ENCODE results near the gene CCSAP. TPM values are rescaled to one million over a fixed set of nuclear protein-coding genes. Genes with fewer than 3 reads are reported as not detected.
"Not testable (repeated sequence)": the region's sequence is repeated elsewhere in the genome, so short reads cannot be mapped to it uniquely, and the experiment has no call there.

CCSAP gene
- total RNA-seq, 2 donors from 2014 or later, result 9.3 to 10.9 TPM

DNA sequence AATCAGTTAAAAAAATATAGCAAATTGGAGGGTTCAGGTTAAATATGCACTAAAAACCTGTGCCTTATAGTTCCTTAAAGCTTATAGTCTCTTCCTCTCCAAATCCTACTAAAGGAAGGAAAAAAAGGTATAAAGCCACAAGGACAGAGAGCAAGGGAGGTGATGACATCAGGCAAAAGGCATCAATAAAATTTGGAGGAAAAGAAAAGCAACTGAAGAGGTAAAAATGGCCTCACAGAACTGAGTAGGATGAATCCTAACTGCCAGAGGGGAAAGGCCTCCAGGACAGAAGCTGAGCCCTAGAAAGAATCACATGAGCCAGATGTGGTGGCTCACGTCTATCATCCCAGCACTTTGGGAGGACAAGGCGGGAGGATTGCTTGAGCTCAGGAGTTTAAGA lies 8.1 kb downstream of the CCSAP start:
- Mint-ChIP-seq H3K27ac (no peak overlapping the region), H3K27me3 (ENCODE audit: insufficient read depth) (no peaks in the 10 kb centered on the region), H3K4me3 (no peak overlapping the region), H3K36me3 (ENCODE audit: low read depth) (peaks cover 19% of the 10 kb centered on the region), H3K9me3 (peaks cover 9% of the 10 kb centered on the region), H3K4me1 (peaks cover 7% of the 10 kb centered on the region)
- peaks cover 5% of the 10 kb centered on the region for H3K36me3 ChIP-seq (ENCODE audit: control insufficient read depth, insufficient read depth, low read length)
- peaks cover 5% of the 10 kb centered on the region for H3K9me3 ChIP-seq (ENCODE audit: control insufficient read depth, low read length)
- H3K4me3 ChIP-seq (ENCODE audit: low read length), result no peak overlapping the region
- no peaks in the 10 kb centered on the region for H3K27me3 ChIP-seq (ENCODE audit: control insufficient read depth, insufficient read depth, low read length, poor library complexity, severe bottlenecking)
- WGBS, 2 experiments (ENCODE audit: insufficient coverage in 1 of 2, insufficient read length in 1 of 2), result 98 to 100% methylated on average over 2 of the region's 2 CpGs
- H3K27ac ChIP-seq (ENCODE audit: low read depth, low read length), result no peak overlapping the region
- H3K9ac ChIP-seq (ENCODE audit: extremely low read depth, low read length, poor library complexity, severe bottlenecking), result no peak overlapping the region
- no peaks in the 10 kb centered on the region for H3K4me1 ChIP-seq (ENCODE audit: control insufficient read depth, insufficient read depth, low read length)
- TF ChIP-seq, protein P1, sequence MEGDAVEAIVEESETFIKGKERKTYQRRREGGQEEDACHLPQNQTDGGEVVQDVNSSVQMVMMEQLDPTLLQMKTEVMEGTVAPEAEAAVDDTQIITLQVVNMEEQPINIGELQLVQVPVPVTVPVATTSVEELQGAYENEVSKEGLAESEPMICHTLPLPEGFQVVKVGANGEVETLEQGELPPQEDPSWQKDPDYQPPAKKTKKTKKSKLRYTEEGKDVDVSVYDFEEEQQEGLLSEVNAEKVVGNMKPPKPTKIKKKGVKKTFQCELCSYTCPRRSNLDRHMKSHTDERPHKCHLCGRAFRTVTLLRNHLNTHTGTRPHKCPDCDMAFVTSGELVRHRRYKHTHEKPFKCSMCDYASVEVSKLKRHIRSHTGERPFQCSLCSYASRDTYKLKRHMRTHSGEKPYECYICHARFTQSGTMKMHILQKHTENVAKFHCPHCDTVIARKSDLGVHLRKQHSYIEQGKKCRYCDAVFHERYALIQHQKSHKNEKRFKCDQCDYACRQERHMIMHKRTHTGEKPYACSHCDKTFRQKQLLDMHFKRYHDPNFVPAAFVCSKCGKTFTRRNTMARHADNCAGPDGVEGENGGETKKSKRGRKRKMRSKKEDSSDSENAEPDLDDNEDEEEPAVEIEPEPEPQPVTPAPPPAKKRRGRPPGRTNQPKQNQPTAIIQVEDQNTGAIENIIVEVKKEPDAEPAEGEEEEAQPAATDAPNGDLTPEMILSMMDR (conservative IDR thresholded peaks at IDR 0.05), result no peak
- DNase-seq, result no peak

DNA sequence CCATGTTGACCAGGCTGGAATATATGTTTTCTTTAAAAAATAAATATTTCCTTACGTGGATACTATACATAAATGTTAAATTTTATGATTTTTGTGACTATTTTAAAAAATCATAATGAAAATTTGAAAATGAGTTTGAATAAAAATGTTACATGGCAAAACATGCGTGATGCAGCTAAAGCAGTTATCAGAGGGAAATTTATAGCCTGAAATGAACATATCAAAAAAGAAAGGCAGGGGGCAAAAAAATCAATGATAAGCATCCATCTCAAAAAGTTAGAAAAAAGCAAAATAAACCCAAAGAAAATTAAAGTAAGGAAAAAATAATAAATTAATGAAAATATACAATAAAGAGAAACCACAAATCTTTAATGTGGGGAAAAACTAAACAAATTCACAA lies 8.6 kb downstream of the CCSAP start:
- TF ChIP-seq, protein P1 (conservative IDR thresholded peaks at IDR 0.05), result no peak
- no peak overlapping the region for H3K4me3 Mint-ChIP-seq
- no peak overlapping the region for H3K27ac Mint-ChIP-seq
- H3K9me3 ChIP-seq (ENCODE audit: control insufficient read depth, low read length), result peaks cover 5% of the 10 kb centered on the region
- H3K27me3 Mint-ChIP-seq (ENCODE audit: insufficient read depth), result no peaks in the 10 kb centered on the region
- peaks cover 2% of the 10 kb centered on the region for H3K36me3 ChIP-seq (ENCODE audit: control insufficient read depth, insufficient read depth, low read length)
- H3K27me3 ChIP-seq (ENCODE audit: control insufficient read depth, insufficient read depth, low read length, poor library complexity, severe bottlenecking), result no peaks in the 10 kb centered on the region
- H3K36me3 Mint-ChIP-seq (ENCODE audit: low read depth), result peaks cover 19% of the 10 kb centered on the region
- H3K4me1 Mint-ChIP-seq, result peaks cover 3% of the 10 kb centered on the region
- no peaks in the 10 kb centered on the region for H3K4me1 ChIP-seq (ENCODE audit: control insufficient read depth, insufficient read depth, low read length)
- no peak overlapping the region for H3K9ac ChIP-seq (ENCODE audit: extremely low read depth, low read length, poor library complexity, severe bottlenecking)
- H3K27ac ChIP-seq (ENCODE audit: low read depth, low read length), result no peak overlapping the region
- peaks cover 9% of the 10 kb centered on the region for H3K9me3 Mint-ChIP-seq
- 100% methylated on average over 1 of the region's 2 CpGs for WGBS, 2 experiments (ENCODE audit: insufficient coverage in 1 of 2, insufficient read length in 1 of 2)
- no peak for DNase-seq
- no peak overlapping the region for H3K4me3 ChIP-seq (ENCODE audit: low read length)

DNA sequence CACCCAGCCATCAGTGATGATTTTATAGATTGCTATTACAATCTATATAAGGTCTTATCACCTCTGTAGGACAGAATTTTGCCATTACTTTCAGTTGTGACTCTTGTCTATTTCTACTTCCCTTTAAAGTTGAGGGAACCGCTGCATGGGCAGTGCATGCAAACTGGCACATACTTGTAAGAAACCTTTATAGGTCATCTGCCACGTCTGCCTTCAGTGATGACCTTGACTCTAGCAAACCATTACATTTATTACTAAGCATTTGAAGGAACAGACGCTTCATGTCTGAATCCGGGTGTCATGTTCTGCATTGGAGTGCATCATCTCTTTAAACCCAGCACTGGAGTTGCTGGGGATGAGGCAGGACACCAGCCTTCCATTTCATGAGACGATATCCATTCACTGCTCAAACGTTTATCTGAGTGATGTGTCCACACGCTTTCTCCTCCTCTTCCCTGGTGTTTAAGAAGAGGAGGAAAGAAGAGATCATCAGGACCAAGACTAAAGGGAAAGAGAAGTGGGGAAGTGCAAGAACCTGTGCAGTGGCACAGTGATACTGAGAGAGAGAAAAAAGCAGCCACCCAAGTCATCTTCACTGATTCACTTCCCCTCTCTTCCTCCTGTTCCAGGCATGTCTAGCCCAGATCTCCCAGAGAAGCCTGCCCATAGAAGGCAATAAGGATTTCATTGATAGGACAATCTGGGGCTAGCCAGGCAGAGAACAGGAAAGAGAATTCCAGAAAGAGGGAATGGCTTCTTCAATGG lies 14.1 kb downstream of the CCSAP start:
- no peaks in the 10 kb centered on the region for H3K4me1 Mint-ChIP-seq
- Histone ChIP-seq H3K9me3 (ENCODE audit: control insufficient read depth, low read length) (no peaks in the 10 kb centered on the region), H3K27ac (ENCODE audit: low read depth, low read length) (no peak overlapping the region), H3K36me3 (ENCODE audit: control insufficient read depth, insufficient read depth, low read length) (peaks cover 30% of the 10 kb centered on the region), H3K4me3 (ENCODE audit: low read length) (no peak overlapping the region), H3K27me3 (ENCODE audit: control insufficient read depth, insufficient read depth, low read length, poor library complexity, severe bottlenecking) (no peaks in the 10 kb centered on the region), H3K4me1 (ENCODE audit: control insufficient read depth, insufficient read depth, low read length) (no peaks in the 10 kb centered on the region), H3K9ac (ENCODE audit: extremely low read depth, low read length, poor library complexity, severe bottlenecking) (no peak overlapping the region)
- TF ChIP-seq, protein P1 (conservative IDR thresholded peaks at IDR 0.05), result no peak
- DNase-seq, result no peak
- H3K27ac Mint-ChIP-seq, result no peak overlapping the region
- H3K36me3 Mint-ChIP-seq (ENCODE audit: low read depth), result peaks cover 42% of the 10 kb centered on the region
- WGBS, 2 experiments (ENCODE audit: insufficient coverage in 1 of 2, insufficient read length in 1 of 2), result 95 to 99% methylated on average over 4 to 7 of the region's 7 CpGs
- H3K4me3 Mint-ChIP-seq, result no peak overlapping the region
- H3K9me3 Mint-ChIP-seq, result peaks cover 2% of the 10 kb centered on the region
- no peaks in the 10 kb centered on the region for H3K27me3 Mint-ChIP-seq (ENCODE audit: insufficient read depth)

DNA sequence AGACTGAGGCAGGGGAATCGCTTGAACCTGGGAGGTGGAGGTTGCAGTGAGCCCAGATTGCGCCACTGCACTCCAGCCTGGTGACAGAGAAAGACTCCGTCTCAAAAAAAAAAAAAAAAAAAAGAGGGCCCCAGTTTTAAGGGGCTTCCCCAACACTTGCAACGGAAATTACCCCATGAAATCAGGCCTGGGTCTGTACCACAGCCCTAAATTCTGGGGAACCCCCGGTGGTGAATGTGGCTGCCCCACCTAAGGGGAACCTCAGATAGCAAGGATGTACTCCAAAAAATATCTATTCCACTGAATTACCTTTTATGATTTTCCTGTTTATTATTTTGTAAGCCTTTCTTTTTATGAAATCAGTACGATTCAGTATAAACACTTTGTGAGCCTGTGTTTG lies 15.1 kb downstream of the CCSAP start:
- H3K4me3 Mint-ChIP-seq, result not testable (repeated sequence)

More for the DNA sequence above, 15.1 kb downstream of the CCSAP start:
- not testable (repeated sequence) for H3K4me3 ChIP-seq (ENCODE audit: low read length); H3K27me3 ChIP-seq (ENCODE audit: control insufficient read depth, insufficient read depth, low read length, poor library complexity, severe bottlenecking); DNase-seq; H3K4me1 ChIP-seq (ENCODE audit: control insufficient read depth, insufficient read depth, low read length); H3K27ac Mint-ChIP-seq; H3K4me1 Mint-ChIP-seq; H3K27ac ChIP-seq (ENCODE audit: low read depth, low read length); H3K9ac ChIP-seq (ENCODE audit: extremely low read depth, low read length, poor library complexity, severe bottlenecking); H3K9me3 Mint-ChIP-seq; H3K9me3 ChIP-seq (ENCODE audit: control insufficient read depth, low read length); H3K27me3 Mint-ChIP-seq (ENCODE audit: insufficient read depth)
- 93 to 94% methylated on average over 3 to 6 of the region's 6 CpGs for WGBS, 2 experiments (ENCODE audit: insufficient coverage in 1 of 2, insufficient read length in 1 of 2)
- peaks cover 45% of the 10 kb centered on the region for H3K36me3 Mint-ChIP-seq (ENCODE audit: low read depth)
- H3K36me3 ChIP-seq (ENCODE audit: control insufficient read depth, insufficient read depth, low read length), result peaks cover 40% of the 10 kb centered on the region

Data from endodermal cell (in vitro differentiated cells).